Activated effector memory CD4-positive, alpha-beta T cell treated with anti-CD3 and anti-CD28 coated beads, Interleukin-2, amount 50 U/mL, for 16 hours (primary cell): ENCODE results near the gene ZNF688.
"Not testable (repeated sequence)": the region's sequence is repeated elsewhere in the genome, so short reads cannot be mapped to it uniquely, and the experiment has no call there.

ENCODE experiments used
- DNase-seq: peaks from one replicate; pipeline ENCODE4 v3.0.0-alpha.2; 2020

The ZNF688 gene

DNA sequence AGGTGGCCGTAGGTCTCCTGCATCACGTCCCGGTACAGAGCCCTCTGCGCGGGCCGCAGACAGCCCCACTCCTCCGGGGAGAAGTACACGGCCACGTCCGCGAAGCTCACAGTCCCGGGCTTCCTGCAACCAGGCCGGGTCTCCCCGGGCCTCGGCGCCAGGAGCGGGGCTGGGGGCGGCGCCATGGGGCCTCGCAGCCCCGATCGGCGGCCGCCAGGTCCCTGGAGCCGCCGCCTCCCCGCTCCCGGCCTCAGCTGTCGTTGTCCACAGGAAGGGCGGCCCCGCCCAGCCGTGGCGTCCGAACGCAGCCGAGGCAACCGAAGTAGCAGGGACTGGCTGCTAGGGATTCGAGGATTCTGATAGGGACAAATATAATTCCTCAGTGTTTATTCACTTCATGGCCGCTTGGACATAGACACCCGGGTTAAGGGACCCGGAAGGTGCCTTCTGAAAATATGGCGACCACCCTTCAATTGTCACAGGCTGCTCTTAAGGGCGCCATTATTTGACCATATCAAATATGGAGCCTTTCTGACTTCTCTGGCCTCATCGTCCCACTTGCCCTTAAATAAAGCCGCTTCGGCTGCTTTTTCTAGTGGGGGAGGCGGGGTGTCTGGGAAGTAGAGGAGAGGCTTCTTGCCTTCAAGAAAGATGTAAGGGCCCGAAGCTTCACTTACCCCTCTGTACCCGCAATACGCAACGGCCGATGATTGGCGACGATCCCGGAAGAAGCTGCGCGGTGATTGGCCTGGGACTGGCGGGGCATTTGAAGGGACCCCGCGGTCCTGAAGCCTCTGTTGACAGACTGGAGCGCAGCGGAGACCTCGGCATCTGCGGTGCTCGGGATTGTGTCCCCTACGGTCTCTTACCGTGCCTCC, at the start of gene ZNF688:
Gene ZNF688, minus strand, starts transcription at position 270 of the 878 bp plus-strand sequence. Its CDS starts 85 bp downstream, at position 185.
- DNase-seq = peak; percentile 98

DNA sequence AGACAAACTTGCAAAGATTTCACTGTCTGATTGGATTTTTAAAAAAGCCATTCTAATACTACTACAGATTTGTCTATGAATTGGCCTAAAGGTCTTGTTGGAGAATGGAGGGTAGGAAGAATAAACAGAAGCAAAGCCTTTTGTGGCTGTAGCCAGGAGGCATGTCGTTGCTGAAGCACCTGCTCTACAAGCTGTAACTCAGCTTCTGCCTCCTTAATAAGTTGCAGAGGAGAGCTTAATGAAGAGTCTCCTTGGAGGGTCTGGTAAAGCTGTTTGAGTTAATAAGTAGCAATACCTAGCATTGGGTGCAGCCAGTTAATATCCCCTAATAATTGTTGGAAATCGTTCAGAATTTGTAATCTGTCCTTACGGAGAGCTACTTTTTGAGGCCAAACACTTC, 48.7 kb upstream of the ZNF688 start:
- DNase-seq = no peak

DNA sequence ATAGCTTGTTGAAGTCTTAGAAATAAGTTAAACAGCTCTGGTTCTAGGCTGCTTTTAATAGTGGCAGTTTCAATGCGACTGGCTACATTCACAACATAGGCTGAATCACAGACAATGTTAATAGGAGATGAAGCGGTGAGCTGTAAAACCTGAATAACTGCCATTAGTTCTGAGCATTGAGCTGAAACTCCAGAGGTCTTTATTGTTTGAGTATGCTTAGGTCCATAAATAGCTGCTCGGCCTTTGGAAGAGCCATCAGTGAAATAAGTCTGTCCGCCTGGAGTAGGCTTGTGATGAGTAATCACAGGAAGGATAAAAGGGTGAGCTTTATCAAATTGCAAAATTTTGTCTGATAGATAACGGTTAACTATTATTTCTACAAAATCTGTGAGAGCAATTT, 48.1 kb upstream of the ZNF688 start:
- DNase-seq = no peak

- no peak for DNase-seq
These were observed 47.7 kb upstream of the ZNF688 start for GRCh38 chr16:30619202-30619601.

DNA sequence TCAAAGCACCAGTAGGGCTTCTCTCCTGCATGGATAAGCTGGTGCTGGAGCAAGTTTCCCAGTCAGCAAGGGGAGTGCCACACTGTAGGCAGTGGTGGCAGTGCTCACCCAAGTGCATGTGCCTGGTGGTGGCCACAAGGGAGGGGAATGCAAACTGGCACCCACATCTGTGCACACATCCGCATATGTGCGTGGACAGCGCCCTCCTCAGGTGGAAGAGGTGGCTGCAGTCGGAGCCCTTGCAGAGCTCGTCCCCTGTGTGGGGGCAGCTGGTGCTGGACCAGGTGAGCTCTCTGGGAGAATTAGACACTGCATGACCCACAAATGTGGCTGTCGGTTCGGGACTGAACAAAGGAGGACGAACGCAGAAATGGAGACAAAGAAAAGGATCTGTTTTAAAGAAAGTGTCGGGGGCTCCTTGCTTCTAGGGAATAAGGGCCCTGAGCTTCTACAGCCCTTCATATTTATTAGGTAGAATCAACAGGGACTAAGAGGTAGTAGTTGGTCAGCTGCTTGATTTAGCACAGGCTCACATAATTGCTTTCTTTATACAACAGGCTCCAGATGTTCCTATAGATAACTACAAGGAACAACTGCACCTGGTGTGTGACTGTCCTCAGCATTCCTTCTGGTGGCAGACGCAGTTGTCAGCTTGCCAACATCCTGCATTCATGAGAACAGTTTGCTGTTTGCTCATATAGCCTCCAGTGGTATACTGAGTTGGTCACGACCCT, 44.0 kb upstream of the ZNF688 start:
- DNase-seq = peak; percentile 89

GRCh38 chr16:30609926-30610839, 38.7 kb upstream of the ZNF688 start, which contains the start of gene ZNF689:
Gene ZNF689, minus strand, starts transcription at chr16:30610389. Its CDS starts 348 bp downstream, at chr16:30610041.
- DNase-seq = peak; percentile 98

DNA sequence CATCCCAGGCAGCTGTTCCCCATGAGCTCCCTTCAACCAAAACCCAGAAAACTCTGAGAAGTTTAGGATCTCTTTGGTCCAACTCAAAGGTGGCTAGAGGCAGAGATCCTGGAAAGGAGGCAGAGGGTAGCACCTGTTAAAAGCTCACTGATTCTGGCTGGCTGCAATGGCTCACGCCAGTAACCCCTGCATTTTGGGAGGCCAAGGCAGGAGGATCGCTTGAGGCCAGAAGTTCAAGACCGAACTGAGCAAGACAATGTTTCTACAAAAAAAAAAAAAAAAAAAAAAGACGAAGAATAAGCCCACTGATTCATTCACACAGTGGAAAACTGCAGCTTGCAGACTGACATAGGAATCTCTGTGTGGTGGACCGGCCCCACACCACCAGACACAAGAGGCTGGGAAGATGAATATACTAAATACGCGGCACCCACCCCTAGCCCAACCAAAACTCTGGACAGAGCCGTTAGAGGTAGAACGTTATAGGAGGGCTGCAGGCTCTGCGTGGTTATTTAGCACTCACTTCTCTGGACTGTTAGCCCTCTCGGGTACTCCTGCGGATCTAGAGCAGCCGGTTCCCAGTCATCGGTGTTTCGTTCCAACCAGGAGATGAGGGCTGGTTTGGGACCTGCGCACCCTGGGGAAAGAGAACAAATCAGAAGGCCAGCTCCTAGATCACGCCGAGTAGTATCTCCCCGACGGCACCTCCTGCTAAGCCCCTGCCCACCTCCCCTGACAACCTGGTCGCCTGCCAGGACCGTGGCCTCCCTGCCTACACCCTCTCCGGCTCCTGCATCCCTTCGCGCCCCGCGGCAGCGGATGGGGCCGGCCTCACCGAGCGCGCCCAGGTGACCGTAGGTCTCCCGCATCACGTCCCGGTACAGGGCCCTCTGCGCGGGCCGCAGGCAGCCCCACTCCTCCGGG, 37.8 kb upstream of the ZNF688 start:
- DNase-seq = peak; percentile 81

- no peak for DNase-seq
These were observed 34.5 kb upstream of the ZNF688 start for GRCh38 chr16:30606004-30606403.

- DNase-seq = no peak
These were observed 33.6 kb upstream of the ZNF688 start for GRCh38 chr16:30605158-30605557.

GRCh38 chr16:30604316-30604947, 32.9 kb upstream of the ZNF688 start:
- no peak for DNase-seq

DNA sequence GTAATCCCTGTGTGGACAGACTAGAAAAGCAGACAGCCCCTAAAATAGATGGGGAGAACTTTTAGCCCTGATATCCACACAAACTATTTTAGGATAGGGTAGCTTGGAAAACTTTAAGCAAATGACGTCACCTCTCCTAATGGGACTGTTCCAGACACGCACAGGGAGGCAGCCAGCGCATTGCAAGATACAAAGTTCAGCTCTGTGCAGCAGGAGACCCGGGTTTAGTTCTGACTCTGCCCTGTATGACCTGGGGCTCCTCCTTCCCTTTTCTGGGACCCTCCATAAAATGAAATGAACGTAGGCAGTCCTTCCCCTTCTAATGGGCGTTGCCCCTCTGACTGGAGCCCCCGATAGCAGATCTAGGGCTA, 32.4 kb upstream of the ZNF688 start:
- DNase-seq = no peak

DNA sequence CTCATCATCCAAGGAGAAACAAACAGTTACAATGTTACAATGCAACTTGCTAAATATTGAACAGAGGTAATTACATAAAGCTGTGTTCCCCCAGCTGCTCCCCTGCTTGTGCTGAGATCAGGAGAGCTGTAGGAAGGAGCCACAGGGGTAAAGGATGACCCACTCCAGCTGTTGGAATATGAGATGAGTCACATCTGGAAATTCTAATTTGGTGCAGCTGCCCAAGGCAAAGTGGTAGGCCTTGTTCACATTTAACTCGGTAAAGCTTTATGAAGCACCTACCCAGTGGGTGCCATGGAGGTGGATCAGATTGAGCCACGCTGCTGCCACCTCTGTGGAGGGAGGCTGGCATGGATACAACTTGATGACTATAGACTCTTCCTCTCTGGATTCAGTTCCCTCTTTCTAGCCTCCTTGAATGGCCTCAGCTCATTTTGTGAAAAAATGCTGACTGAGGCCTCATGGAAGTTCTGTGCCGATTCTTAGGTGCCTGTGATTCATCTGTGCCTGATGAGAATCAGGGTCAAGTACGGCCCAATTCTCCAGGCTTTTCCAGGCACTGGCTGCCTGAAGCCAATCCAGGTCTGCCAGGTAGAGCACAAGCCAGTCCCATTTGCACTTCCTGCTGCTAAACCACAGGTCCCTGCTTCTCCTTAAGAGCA, 31.2 kb upstream of the ZNF688 start:
- DNase-seq = no peak

- DNase-seq = no peak
These were observed 30.5 kb upstream of the ZNF688 start for GRCh38 chr16:30601966-30602365.

- DNase-seq = no peak
These were observed 29.4 kb upstream of the ZNF688 start for GRCh38 chr16:30600929-30601328.

GRCh38 chr16:30600215-30600614, 28.7 kb upstream of the ZNF688 start:
- DNase-seq = no peak

DNA sequence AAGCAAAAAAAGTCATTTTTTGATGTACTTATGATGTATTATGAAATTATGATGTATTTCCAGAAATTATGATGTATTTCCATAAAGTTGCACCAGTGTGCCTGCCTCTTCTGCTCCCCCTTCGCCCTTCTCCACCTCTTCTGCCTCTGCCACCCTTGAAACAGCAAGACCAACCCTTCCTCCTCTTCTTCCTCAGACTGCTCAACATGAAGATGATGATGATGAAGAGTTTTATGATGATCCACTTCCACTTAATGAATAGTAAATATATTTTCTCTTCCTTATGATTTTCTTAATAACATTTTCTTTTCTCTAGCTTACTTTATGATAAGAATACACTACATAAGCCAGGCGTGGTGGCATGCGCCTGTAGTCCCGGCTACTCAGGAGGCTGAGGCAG, 21.4 kb upstream of the ZNF688 start:
- no peak for DNase-seq

DNA sequence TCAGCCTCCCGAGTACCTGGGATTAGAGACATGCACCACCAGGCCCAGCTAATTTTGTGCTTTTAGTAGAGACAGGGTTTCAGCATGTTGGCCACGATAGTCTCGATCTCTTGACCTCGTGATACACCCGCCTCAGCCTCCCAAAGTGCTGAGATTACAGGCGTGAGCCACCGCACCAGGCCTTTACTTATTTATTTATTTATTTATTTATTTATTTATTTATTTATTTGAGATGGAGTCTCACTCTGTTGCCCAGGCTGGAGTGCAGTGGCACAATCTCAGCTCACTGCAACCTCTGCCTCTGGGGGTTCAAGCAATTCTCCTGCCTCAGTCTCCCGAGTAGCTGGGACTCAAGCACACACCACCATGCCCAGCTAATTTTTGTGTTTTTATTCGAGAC, 19.4 kb upstream of the ZNF688 start:
- not testable (repeated sequence) for DNase-seq

DNA sequence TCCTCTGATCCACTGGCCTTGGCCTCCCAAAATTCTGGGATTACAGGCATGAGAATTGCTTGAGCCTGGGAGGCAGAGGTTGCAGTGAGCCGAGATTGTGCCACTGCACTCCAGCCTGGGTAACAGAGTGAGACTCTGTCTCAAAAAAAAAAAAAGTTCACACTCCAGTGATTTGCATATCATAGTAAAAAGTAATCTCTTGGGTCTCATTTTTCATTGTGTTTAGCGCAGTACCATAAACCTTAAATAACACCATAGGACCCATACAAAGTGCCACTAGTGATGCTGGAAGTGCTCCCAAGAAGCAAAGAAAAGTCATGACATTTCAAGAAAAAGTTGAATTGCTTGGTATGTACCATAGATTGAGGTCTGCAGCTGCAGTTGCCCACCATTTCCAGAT, 18.1 kb upstream of the ZNF688 start:
- DNase-seq = not testable (repeated sequence)

GRCh38 chr16:30588651-30589050, 17.1 kb upstream of the ZNF688 start:
- no peak for DNase-seq

DNA sequence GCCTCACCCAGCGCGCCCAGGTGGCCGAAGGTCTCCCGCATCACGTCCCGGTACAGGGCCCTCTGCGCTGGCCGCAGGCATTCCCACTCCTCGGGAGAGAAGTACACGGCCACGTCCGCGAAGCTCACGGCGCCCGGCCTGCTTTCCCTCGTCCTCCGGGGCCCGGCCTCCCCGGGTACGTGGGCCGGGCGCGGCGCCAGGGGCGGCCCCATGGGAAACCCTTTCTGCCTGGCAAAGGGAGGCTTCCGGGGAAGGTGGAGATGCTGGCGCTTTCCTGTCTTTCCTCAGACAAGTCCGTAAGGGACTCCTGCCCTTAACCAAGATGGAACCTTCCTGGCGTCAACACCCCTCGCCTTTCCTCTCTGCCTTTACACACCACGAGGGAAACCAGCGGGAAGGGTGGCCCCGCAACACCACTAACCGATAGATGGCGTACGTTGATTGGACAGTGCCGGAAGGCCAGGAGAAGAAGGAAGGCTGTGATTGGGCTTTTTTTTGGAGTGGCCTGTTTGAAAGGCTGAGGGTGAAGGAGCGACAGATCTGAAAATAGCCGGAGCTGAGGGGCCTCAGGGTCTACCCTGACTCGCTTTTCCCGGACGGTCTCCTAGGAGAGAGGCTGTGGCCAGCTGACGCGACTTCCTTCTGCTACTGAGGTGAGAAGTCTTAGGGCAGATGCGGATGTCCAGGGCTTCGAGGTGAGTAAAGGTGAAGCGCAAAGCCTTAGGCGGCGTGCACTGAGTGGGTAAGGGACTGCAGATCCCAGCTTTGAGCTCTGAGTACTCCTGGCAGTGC, 14.1 kb upstream of the ZNF688 start, which contains the start of gene ZNF785:
Gene ZNF785, minus strand, starts transcription at position 298 of the 792 bp plus-strand sequence. Its CDS starts 86 bp downstream, at position 212.
- DNase-seq = peak; percentile 96
